GM21381 (cell line): ENCODE results near the gene PELO.
A peak's percentile ranks its signal among the peaks of the same experiment; 100 is the strongest.
"Not testable (repeated sequence)": the region's sequence is repeated elsewhere in the genome, so short reads cannot be mapped to it uniquely, and the experiment has no call there.

Source experiments
- ATAC-seq: cut with Tn5 transposase; IDR thresholded peaks from one replicate; pipeline ENCODE4 v1.9.1; 2021; ENCODE audit warnings: mild to moderate bottlenecking, moderate library complexity; ENCODE audit not compliant: unreplicated experiment

Gene PELO

DNA sequence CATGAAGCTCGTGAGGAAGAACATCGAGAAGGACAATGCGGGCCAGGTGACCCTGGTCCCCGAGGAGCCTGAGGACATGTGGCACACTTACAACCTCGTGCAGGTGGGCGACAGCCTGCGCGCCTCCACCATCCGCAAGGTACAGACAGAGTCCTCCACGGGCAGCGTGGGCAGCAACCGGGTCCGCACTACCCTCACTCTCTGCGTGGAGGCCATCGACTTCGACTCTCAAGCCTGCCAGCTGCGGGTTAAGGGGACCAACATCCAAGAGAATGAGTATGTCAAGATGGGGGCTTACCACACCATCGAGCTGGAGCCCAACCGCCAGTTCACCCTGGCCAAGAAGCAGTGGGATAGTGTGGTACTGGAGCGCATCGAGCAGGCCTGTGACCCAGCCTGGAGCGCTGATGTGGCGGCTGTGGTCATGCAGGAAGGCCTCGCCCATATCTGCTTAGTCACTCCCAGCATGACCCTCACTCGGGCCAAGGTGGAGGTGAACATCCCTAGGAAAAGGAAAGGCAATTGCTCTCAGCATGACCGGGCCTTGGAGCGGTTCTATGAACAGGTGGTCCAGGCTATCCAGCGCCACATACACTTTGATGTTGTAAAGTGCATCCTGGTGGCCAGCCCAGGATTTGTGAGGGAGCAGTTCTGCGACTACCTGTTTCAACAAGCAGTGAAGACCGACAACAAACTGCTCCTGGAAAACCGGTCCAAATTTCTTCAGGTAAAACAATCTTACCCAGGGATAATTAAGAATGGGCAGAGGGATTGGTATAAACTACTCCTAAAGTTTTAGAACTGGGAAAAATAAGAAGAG is 12.9 kb downstream of the PELO start:
- ATAC-seq = peak; percentile 36

DNA sequence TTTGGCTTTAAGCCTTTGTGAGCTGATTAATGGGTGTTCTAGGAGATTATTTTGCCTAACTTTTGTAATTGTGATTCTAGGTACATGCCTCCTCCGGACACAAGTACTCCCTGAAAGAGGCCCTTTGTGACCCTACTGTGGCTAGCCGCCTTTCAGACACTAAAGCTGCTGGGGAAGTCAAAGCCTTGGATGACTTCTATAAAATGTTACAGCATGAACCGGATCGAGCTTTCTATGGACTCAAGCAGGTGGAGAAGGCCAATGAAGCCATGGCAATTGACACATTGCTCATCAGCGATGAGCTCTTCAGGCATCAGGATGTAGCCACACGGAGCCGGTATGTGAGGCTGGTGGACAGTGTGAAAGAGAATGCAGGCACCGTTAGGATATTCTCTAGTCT is 13.6 kb downstream of the PELO start:
- no peak for ATAC-seq

DNA sequence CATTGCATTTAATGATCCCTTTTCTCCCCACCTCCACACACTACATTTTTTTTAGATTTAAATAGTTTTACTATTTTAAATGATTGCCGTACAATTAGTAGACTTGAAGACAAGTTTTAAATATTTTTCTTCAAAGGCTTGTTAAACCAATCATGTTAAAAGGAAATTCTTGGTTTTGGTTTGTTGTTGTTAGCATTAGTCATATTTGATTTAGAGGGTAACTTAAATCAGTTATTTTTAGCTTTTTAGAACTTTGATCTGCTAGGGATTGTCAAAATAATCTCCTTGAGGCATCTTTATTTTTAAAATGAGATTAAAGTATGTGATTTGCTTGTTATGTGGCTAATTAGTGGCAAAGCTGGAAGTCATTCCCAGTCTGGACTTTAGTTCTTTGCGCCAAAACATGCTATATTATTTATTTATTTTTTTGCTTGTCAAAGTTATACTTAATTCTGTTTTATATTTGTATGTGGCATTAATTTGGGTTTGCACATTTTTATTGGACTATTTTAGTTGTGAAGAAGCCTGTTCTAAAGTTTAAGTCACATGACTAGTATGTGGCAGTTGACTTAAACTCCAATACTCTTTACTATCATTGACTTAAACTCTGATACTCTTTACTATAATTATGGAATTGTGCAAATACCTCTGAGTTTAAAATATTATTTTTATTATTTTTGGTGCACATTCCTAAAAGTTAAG is 14.7 kb downstream of the PELO start:
- ATAC-seq = no peak

DNA sequence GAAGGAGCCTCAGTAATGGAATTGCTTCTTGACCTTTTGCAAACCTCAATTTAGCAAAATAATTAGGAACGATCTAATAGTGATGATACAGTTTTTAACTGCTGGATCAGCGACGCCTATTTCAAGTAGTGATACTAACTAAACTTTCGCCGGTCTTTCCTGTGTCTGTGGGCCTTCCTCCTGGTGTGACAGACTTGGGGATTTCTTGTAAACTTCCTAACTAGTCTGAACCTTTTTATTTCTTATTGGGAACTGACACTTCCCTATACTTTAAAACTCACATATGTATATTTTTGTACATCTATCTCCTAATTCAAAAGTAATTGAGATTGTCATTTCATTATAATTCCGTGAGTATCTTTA is 15.2 kb downstream of the PELO start:
- no peak for ATAC-seq

DNA sequence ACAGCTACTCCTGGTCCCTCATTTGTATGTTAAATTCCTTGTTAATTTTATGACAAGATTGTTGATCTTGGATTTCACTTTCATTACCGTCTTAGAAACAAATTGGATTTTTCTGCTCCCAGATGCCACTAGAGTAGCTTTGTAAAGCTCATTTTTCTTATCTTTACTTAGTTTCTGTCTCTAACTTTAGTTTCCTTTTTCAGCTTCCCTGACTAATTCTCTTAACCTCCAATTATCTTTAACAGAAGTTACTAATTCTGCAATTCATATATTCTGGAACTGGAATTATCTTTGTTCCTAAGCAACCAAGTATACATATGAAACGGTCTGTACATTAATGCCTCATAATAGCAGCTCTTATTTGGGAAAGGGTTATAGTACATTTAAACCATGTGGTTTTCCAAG is 16.7 kb downstream of the PELO start:
- ATAC-seq = no peak

DNA sequence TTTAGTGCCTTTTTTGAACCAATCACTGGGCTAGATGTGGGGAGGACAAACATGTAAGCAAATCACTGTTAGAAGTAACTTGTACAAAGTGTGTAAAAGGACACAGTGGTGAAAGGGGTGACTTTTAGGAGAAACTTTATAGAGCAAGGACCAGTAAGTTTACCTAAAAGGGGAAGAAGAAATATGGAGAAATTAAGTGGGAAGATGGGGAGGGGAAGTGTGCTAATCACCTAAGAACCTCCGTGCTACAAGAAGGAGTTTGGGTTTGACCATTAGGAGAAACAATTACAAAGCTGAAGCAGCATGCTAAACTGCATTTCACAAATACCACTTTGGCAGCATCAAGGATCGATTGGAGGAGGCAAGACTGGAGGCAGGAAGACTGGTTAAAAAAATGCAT is 17.3 kb downstream of the PELO start:
- ATAC-seq = no peak

DNA sequence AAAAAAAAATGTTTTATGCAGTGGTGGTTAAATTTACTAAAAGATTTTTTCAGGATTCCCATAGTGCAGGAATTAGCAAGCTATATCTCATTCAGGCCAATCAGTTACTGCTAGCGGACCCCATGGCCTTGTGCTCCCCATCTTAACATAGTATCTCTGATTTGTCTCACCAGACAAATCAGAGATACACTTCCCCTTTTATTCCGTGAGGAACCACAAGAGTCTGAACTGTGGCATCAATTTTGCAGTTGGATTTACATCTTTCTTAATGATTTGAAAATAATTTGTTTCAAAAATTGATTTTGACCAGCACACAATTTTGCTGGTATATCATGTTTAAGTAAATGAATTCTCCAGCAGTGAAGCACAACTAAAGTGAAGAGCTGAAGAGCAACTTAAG is 17.9 kb downstream of the PELO start:
- no peak for ATAC-seq

DNA sequence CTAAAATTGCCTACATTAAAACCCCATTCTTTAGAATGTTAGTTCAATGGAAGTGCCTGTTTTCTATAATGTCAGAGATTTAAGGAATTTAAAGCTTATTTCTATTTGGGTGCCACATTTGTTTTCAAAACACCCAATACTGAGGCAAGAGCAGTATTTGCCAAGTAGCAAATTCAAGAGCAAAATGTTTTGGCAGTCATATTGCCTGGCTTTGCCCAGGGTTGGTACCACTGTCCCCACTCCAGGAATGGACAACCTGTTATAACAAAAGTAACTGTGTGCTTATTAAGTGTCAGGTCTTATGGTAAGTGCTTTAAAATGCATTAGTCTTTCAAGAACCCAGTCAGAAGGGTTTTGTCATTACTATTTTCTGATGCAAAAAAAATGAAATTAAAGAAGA is 19.3 kb downstream of the PELO start:
- no peak for ATAC-seq

DNA sequence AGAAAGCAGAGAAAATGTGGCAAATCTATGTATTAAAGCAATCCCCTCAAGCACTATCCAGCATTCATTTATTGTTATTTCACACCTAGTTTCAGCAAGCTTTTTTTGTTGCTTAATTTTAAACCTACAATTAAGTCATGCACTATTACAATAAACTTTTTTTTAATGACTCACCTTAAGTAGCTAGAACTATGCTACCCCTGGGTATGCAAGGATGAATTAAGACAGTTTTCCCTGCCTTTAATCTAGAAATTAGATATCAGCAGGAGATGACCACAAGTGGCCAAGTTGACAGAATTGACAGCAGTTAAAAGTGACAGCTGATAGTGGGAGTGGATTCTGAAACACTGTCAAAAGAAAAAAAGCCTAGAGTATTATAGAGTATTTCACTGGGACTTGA is 20.0 kb downstream of the PELO start:
- ATAC-seq = no peak

DNA sequence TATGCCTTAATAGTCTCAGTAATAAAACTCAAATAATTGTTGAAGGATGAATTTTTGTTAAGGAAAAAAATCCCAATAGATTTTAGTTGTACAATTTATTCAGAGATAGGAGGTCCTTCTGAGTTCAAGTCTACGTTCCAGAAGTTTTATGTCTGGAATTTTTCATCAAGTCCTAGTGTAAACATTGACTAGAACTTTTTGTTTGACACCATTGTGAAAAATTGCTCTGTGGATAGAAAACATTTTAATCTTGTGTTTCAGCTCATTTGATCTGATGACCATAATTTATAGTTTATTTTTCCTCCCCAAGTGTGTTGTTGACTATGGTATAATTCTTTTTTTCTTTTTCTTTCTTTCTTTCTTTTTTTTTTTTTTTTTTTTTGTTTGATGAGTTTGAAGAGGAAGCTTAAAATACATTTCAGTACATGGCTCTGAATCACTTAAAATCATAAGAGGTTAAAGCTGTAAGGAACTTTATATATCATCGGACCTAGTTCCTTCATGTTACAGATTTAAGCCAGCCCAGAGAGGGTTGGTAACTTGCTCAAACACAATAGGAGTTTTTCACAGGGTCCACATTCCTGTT is 20.7 kb downstream of the PELO start:
- ATAC-seq = no peak

DNA sequence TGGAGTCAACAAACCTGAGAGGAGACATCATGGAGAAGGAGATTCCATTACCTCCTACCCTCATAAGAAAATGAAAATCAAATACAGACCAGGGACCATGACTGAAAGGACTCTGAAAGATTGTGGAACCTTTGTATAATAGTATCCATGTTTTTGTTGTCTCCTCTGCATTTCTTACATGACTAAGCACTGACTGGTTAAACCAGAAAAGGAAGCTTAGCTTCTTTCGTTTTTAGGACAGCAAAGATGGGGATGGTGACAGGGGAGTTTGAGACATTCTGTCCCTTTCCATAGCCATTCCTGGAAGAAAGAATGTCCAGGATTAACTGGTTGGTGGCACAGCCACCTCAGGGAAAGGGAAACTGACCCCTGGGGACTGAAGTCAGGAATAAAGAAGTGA is 22.2 kb downstream of the PELO start:
- no peak for ATAC-seq

DNA sequence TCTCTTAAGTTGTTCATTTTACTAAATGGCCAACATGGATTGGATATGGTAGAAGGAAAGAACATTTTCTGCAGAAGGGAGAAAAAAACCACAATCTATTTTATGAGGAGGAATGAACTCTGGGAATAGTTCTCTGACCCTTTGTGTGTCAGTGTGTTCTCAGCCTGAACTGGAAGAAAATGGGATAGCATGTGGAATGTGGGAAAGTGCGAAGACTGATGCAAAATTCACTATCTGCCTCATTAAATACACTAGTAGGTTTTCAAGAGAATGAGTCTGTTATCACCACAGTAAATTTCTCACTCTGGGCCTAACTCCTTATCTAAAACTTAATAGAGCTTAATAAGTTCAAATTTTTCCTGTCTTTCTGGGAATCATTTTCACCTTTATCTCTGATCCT is 22.7 kb downstream of the PELO start:
- no peak for ATAC-seq

DNA sequence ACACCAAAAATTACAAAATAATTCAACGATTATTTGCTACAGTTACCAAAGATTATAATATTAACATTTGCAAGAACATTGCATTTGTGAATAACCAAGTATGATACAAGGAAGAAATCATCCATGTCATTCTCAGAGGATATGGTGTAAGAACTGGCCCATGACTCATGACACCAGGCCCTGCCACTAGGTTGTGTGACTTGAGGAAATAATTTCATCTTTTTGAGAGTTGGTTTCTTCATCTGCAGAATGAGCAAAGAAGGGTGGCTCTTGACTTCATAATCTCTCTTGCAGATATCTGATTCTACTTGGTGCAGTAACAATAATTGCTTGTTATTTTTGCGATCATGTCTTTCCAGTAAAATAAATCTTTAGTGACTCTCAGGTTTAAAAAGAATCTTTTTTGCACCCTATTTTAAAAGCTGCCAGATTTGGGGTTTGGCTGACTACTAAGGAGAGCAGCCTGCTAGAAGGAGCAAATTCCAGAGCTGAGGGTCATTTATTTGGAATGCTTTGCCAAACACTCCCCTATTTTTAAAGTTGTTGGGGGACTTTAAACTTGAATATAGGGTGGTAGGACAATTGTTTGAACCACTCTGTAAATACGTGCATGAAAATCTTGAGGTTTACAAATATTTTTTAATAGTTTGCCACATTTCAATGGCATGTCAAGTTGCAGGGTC is 23.5 kb downstream of the PELO start:
- no peak for ATAC-seq

DNA sequence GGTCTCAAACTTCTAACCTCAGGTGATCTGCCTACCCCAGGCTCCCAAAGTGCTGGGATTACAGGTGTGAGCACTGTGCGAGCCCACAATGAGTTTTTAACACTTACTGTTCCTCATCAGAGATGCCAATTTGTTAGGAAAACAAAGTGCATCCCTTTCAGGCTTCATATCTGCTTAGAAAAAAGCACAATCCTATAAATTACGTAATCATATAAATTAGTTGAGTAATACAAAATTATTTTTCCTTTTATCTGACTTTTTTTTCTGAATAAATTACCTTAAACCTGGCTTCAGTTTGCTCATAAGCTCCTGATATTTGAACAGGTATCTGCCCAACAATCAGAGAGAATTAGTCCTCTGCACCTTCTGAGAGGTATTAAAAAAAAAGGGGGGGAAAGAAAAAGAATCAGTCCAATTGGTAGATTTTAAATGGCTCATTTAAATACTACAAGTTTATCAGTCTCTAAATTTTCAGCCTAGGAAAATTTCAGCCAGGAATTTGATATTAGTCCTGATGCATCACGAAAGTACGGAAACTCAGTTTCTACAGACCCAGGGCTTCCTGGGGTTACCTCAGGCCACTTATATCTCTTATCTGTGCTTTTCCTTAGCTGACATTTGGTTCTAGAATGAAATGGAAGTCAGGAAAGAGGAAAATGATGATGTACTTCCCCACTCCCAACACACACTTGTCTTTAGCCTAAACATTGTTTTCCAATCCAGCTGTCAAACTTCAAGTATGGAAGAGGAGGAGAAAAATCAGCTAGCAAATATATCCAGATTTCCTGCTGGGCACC is 26.8 kb downstream of the PELO start:
- ATAC-seq = no peak

DNA sequence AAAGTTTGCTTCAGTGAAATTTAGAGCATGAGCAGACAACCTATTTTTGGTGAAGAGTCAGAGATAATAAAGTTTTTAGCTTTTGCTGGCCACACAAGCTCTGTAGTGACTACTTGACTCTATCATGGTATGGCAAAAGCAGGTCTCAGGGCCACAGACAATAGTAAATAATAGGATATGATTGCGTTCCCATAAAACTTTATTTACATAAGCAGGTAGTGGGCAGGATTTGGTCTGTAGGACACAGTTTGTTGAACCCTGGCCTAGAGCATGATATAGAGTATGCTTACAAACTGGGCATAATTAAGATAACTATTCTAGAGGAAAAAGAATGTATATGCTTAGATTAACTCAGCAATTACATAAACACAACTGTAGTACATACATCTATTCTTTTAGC is 30.1 kb downstream of the PELO start:
- no peak for ATAC-seq

DNA sequence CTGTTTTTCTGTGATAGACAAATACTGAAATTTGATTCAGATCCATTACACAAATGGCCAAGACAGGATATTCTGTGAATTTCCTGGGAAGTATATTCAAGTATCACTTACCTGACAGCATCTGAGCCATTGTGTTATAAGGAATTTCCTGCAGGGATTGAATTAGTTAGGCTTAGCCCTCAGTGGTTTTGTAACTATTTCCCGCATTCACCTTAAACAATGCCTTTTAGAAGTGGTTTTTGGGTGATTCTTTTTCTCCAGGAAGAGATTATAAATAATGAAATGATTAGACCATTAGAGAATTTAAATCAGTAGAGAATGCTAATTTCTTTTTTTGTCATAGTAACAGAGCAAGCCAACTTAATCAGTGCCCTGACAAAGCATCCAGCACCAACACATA is 30.6 kb downstream of the PELO start:
- ATAC-seq = no peak

DNA sequence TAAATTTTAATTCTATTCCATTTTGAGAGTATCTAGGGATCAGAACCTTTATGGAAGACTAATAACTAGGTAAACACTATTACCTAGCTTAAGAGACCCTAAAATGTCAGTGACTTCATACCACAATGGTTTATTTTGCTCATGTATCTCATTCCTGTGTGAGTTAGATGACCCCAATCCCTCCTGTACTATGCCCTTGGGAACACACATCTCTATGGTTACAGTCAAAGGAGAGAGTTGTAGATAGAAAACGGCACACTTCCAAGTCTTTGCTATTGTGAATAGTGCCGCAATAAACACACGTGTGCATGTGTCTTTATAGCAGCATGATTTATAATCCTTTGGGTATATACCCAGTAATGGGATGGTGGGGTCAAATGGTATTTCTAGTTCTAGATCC is 31.1 kb downstream of the PELO start:
- not testable (repeated sequence) for ATAC-seq

DNA sequence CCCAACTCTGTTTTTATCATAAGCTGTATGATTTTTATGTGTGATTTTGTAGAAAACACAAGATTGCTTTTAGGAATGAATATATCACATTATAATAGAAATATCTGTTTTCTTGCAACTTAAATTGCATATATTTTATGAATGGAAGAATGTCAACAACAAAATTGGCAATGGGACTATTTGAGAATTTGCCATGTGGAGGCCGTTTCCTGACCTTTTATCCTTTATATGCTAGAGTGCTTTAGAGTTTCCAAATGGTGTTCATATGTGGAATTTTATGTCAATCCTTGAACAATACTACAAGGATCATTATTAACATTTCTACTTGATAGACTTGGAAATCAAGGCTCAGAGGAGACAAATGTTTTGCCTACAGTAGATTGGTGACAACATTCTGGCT is 34.2 kb downstream of the PELO start:
- ATAC-seq = no peak

DNA sequence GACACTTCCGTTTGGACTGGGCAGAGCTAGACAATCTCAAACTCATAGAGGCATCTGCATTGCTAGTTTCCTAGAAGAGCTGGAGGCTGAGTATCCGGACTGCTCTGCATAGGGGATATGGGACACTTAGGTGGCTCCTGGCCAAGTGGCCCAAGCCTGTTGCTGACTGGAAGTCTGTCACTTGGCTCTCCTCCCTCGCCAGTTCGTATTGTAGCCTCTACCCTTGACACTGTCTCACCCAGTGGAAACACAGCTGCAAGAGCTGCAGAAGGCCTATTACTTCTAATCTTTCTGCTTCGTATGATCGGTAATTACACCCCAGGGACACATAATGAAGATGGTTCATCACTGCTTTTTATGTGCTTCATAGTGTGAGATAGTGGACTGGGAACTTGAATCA is 34.7 kb downstream of the PELO start:
- no peak for ATAC-seq

DNA sequence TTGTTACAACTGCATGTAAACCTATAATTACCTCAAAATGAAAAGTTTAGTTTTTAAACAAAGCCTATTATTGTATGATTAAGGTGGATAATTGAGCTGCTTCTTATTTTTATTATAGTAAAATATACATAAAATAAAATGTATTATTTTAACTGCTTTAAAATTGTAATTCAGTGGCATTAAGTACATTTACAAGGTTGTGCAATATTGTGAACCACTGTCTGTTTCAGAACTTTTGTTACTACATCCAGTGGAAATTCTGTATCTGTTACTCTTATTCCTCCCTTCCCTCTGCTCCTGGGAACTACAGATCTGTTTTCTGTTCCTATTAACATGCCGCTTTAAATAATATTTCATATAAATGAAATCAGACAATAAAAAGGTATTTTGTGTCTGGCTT is 37.1 kb downstream of the PELO start:
- ATAC-seq = no peak

DNA sequence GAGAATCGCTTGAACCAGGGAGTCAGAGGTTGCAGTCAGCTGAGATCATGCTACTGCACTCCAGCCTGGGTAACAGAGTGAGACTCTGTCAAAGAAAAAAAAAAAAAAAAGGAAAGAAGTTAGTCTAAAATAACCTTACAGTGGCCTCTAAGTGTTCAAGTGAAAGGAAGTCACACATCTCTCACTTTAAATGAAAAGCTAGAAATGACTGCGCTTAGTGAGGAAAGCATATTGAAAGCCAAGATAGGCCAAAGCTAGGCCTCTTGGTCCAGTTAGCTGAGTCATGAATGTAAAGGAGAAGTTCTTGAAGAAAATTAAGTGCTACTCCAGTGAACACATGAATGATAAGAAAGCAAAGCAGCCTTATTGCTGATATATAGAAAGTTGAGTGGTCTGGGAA is 38.1 kb downstream of the PELO start:
- ATAC-seq = peak; percentile 99
